HG03432 (cell line): ENCODE results near the gene NOL6.

ENCODE experiments used
- ATAC-seq: cut with Tn5 transposase; IDR thresholded peaks from one replicate; pipeline ENCODE4 v1.9.1; 2021; ENCODE audit warnings: mild to moderate bottlenecking, moderate library complexity; ENCODE audit not compliant: unreplicated experiment

Gene NOL6

GRCh38 chr9:33453286-33453860 lies 20.4 kb downstream of the NOL6 start:
- ATAC-seq: no peak

GRCh38 chr9:33452828-33453271 lies 20.9 kb downstream of the NOL6 start:
- ATAC-seq: peak; percentile 57

- no peak for ATAC-seq
Measured at GRCh38 chr9:33450621-33451146, 23.0 kb downstream of the NOL6 start.

- no peak for ATAC-seq
Measured at GRCh38 chr9:33449715-33450114, 24.0 kb downstream of the NOL6 start.

DNA sequence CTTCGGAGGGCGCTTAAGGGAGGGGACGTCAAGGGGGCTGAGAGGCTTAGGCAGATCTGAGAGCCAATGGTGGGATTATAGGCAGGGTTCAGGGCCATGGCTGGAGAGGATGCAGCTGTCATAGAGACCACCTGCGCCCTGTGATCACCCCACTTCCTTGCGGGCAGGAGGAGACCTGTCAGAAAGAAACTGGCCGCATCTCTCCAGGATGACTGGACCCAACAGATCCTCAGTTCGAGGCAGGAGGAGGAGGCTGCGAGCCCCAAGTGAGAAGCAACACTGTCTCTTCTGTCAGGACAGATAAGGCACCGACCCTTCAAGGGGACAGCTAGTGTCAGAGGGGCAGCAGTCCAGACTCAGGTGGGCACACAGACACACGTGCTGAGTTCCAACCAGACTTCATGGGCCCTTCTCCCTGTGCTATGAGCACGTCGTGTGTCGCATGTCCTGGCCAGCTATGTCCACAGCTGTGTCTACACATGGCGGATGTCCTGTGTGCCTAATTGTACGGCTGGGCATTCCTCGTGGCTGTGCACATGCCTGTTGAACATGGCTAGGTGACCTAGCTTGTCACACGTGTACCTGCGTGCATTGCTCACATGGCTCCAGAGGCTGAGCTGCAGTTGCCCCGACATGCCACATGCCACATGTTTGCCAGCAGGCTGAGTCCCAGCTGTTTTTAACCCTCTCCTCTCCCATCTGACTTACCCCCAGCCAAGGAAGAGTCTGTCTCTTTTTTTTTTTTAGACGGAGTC lies 25.7 kb downstream of the NOL6 start:
- ATAC-seq: no peak

DNA sequence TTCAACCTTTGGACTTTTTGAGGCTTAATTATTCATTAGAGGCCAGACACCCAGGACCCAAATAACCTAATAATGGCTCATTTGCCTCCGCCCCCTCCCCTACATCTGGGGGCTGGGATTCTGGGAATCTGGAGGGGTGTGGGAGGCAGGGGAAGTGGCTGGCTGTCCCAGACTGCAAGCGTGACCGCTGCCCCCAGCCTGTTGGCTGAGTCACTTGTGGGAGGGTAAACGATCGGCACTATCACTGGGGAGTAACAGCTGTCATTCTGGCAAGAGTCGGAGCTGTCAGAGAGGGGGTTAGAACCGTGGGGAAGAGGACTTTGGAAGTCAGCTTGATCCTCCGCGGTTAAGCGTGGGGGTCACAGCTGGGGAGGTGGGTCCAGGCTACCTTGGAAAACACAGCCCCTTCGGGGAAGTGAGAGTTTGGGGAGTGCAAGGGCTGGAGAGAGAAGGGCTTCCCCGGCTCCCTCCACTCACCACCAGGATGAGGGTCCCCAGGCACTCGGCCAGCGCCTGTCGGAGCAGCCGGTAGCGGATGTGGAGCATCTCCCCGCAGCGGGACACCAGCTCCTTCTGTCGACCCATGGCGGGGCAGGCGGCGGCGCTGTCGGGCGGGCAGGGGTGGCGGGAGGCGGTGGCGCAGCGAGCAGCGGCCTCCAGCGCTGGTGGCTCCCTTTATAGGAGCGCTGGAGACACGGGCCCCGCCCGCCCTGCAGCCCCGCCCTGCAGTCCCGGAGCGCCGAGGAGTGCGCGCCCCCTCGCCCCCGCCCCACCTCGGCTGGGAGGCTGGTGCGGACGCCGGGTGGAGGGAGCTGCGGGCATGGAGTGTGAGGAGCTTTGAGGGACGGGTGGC lies 26.6 kb downstream of the NOL6 start, which contains the start of gene AQP3:
Gene AQP3, minus strand, starts transcription at position 648 of the 853 bp plus-strand sequence. Its CDS starts 63 bp downstream, at position 585.
- ATAC-seq: peak; percentile 28

DNA sequence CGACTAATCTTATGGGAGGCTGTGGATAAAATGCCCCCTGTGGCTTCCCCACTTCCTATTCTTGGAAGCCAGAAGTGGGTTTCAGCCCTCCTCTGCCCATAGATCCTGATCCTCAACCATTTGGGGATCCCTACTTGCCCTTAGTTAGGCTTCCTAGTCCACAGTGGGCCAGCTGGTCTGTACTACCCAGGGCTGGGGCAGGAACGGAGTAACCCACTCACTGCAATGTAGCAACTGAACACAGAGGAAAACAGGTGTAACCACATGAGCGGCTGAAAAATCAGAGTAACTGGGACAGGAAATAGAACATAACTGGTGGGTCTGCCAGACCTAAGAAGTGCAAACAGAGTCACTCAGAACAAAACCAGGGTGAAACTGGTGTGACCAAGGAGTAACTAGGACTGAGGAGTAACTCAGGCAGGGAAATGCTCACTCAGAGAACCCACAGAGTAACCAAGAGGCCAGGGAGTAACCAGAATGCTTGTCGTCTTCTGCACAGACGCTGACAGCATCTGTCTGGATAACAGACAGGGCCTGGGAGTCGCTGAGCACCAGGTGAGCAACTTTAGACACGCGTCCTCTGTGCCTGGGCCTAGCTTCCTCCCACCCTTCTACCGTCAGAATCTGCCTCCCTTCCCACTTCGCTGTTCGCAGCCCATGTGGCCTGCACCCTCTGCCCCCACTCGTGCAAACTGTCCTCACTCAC lies 27.3 kb downstream of the NOL6 start:
- peak; percentile 88 for ATAC-seq

- no peak for ATAC-seq
Measured at GRCh38 chr9:33445389-33446239, 28.1 kb downstream of the NOL6 start.

DNA sequence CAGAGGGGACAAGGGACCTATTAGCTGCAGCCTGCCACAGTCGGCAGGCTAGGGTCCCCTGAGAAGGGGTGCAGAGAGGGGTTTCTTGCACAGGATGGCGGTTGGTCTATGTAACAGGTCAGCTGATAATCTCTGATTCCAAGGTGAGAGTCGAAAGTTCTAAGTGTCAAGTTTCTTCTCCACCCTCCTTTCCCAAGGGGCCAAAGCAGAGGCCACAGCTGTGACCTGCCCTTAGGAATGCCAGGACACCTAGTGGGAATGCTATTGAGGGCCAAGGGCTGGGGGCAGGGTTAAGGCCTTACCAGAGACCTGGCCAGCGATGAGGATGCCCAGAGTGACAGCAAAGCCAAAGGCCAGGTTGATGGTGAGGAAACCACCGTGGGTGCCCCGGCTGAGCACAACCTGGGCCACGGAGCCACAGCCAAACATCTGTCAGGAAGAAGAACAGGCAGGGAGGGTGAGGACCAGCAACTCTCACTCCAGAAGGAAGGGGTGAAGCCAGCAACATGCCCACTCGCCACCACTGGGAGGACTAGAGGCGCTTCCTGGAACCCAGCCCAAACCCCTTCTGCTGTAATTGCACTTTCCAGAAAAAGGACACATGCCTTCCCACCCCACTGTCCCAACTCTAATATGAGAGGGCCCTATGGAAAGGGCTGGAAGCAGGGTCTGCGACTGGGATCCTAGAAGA lies 30.1 kb downstream of the NOL6 start:
- no peak for ATAC-seq

DNA sequence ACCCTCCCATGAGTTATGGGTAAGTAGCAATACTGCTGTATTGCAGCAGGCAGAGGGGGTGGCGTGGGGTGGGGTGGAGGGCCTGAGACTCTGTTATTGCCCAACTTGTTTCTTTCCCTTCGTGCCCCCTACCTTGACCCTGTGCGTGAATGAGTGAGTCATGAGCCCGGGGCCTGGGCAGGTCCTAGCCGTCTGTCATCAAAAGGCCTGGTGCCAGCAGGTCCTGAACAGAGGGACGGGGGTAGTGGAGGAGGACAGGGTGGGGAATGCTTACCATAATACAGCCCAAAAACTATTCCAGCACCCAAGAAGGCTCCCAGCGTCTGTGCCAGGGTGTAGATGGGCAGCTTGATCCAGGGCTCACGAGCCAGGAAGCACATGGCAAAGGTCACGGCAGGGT lies 30.7 kb downstream of the NOL6 start:
- ATAC-seq: no peak

GRCh38 chr9:33442125-33442524 lies 31.6 kb downstream of the NOL6 start:
- no peak for ATAC-seq

DNA sequence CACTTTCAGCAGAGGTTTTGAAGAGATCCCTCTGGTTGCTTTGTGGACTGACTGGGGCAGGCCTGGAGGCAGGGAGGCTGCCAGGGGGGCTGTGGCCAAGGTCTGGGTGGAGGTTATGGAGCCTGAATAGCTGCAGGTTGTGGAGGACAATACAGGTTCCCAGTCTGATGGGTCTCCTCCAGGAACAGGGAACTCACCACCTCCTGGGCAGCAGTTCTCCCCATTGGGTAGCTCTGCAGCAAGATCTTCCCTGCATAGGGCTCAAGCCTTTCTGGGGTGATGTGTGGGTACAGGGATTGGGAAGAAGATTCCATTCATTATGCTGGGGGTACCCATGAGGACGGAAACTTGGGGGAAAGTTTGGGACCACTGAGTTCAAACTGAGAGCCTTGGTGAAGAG lies 33.1 kb downstream of the NOL6 start:
- ATAC-seq: no peak

GRCh38 chr9:33440204-33440603 lies 33.5 kb downstream of the NOL6 start:
- ATAC-seq: no peak

DNA sequence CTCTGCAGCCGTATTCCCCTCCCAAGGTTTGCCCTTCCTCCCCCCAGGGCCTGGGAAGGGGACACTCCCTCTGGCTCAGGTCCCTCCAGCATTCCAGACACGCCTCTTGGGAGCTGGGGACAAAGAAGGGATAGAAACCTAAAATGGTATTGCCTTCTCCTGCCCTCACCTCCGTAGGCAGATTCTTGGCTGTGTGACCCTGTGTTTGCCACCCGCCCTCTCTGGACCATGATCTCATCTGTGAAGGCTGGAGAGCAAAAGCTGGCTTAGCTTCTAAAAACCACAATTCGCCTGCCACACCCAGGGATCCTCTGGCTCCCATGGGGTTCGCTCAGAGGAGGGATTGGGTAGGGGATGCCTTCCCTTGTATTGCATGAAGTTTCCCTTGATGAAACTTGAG lies 34.0 kb downstream of the NOL6 start:
- no peak for ATAC-seq

DNA sequence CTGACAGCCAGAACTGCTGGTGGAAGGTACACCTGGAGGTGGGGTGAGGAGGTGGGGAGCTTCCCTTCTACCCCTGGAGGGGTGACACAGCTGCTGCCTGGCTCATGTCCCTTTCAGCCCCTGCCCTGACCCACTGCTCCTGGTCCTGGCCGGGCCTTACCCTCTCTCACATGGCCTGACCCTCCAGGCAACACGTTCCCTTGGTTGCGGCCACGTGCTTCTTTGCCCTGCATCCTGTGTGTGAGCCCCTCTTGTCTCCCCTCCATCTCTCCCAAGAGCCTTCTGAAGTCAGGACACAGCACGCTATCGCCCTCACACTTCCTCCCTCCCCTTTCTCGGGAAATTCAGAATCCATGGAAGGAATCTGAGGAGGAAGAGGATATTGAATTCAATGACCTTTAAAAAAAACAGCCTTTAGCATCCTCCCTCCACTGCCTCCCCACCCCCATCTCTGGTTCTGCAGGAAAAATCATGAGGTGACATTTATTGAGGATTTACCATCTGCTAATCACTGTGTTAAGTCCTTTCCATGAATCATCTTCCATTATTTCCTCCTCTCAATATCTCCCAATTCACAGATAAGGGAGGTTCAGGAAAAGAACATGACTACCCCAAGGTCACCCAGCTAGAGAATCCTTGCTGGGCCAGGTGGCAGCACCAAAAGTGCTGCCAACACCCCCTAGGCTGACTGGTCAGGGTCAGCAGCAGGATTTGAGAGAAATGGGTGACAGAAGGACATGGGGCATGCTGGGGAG lies 34.6 kb downstream of the NOL6 start:
- no peak for ATAC-seq

GRCh38 chr9:33437898-33438297 lies 35.8 kb downstream of the NOL6 start:
- ATAC-seq: no peak

- no peak for ATAC-seq
Measured at GRCh38 chr9:33437205-33437604, 36.5 kb downstream of the NOL6 start.

DNA sequence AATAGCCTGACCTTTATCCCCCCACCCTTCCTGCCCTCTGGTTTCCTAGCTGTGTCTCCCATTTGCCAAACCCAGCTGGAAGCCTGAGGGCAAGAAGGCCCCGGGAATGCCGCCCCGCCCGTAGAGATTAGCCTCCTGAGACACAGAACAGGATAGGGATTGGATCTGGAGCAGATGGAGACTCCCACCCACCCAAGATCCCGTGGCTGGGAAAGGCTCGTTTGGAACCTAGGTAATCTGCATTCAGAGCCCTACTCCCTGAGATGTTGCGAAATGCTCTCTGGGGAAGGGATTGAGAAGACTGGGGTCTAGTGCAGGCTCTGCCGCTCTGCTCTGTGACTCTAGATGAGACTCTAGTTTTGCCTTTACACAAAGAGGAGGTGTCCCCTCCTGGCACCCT lies 37.3 kb downstream of the NOL6 start:
- ATAC-seq: no peak
